GM08714 (cell line): ENCODE data around the gene DNAJB11.
A peak's percentile ranks its signal among the peaks of the same experiment; 100 is the strongest.

Experiments
- H3K4me3 ChIP-seq: fragments of 200-500 bp; sonication (Bioruptor generic); 2 replicates; pipeline ENCODE4 v1.5.1; 2014; ENCODE audit warnings: mild to moderate bottlenecking, low read length, inconsistent platforms
- ZNF274 ChIP-seq: IDR thresholded peaks from 2 replicates; pipeline ENCODE4 v1.6.1; 2012; ENCODE audit warnings: mild to moderate bottlenecking, low read depth, low read length

Gene DNAJB11

GRCh38 chr3:186538779-186539178, 31.7 kb upstream of the DNAJB11 start:
- no peak for TF ChIP-seq ZNF274

DNA sequence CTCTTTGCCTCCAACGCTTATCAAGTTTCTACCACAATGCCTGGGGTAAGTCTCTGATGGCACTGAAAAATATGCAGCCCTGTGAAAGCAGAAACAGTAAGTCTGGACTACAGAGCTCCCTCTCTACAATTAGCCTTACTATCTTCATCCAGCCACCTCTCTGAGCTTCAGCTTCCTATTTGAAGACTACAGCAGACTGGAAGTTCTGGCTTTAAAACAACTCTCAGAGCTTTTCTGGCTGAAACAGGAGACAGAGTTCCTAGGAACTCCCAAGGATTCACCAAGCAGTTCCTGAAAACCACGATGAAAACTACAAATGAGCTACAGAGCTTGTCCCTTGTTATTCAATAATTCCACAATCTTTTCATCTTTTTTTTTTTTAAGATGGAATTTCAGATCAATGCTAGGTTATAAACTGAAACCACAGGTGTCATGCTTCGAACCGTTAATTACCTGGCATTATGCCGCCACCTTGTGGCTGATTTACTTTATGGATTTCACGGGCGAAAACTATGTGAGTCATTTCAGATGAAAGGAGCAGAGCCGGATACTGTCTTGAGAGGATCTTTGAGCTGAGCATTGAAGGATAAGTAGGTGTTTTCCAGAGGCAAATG, 30.2 kb upstream of the DNAJB11 start:
- no peak for TF ChIP-seq ZNF274
- no peak overlapping the region for H3K4me3 ChIP-seq

More at GRCh38 chr3:186538779-186539178, 31.7 kb upstream of the DNAJB11 start:
- H3K4me3 ChIP-seq: no peak overlapping the region

- H3K4me3 ChIP-seq: no peak overlapping the region
- TF ChIP-seq ZNF274: no peak
Observed at GRCh38 chr3:186540835-186541226, 29.7 kb upstream of the DNAJB11 start.

- TF ChIP-seq ZNF274: no peak
Observed at GRCh38 chr3:186544281-186544680, 26.2 kb upstream of the DNAJB11 start, which contains the start of gene CRYGS. TSS of gene CRYGS (minus strand) at chr3:186544380. CDS start at chr3:186544326, 54 bp downstream.

GRCh38 chr3:186549497-186549896, 21.0 kb upstream of the DNAJB11 start:
- H3K4me3 ChIP-seq: no peak overlapping the region
- TF ChIP-seq ZNF274: no peak

More at GRCh38 chr3:186544281-186544680, 26.2 kb upstream of the DNAJB11 start, which contains the start of gene CRYGS:
- no peak within 1 kb of the TSS for H3K4me3 ChIP-seq

- TF ChIP-seq ZNF274: no peak
- H3K4me3 ChIP-seq: no peak overlapping the region
Observed at GRCh38 chr3:186551387-186551786, 19.1 kb upstream of the DNAJB11 start.

DNA sequence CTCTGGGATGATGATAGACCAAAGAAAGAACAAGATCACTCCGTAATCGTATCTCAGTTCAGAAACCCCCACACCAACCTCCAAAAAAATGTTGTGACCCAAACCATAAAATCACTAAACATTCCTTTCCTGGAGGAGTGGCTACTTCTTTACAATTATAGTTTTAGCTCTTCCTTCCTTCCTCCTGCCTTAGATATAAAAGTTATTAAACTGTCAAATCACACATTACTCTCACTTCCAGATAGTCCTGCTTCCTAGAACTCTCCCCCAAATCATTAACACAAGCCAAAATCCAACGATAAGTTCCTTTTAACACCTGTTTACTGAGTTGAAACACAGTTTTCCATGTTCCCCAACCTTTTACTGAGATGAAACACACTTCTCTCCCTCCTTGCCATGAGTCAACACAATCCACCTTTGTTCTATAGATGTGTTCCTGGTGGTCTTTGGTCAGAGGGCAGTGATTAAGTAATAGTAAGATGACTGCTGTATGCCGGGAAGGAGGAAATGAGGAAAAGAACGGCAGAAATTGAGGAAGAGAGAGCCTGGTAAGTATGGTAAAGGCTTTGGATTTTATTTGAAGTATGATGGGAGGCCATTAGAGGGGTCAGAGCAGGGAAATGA, 18.0 kb upstream of the DNAJB11 start:
- no peak for TF ChIP-seq ZNF274
- no peak overlapping the region for H3K4me3 ChIP-seq

DNA sequence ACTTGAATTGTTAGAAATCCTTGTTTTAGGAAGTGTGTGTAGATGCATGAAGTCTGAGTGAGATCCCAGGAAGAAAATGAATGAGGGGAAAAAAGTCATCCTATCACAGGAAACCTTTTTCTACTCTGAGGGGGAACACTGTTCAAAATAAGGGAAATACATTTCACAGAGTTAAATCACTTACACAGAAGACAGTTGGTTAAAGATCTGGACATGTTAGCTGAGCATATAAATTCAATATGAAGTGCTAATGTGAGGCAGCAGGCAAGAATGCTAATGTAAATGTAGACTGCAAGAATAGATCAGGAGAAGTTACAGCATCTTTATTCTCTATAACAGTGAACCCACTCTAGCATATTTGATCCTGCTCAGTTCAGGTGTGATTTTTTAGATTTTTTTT, 5.9 kb upstream of the DNAJB11 start:
- TF ChIP-seq ZNF274: no peak
- H3K4me3 ChIP-seq: no peak overlapping the region

DNA sequence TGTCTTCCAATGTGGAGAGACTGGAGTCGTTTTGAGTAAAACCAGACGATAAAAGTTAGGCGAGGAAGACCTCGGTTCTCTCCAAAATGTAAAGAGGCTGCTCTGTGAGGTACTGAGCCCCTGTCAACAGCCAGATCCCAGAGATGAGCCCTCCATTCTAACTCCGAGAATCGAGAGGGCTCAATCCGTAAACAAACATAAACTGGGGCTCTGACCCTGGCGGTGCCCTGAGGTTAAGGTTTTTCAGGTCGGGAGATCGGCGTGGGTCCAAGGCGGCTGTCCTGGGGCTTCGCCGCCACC, 3.8 kb upstream of the DNAJB11 start:
- TF ChIP-seq ZNF274: no peak
- peak overlapping the region; percentile 97 for H3K4me3 ChIP-seq

DNA sequence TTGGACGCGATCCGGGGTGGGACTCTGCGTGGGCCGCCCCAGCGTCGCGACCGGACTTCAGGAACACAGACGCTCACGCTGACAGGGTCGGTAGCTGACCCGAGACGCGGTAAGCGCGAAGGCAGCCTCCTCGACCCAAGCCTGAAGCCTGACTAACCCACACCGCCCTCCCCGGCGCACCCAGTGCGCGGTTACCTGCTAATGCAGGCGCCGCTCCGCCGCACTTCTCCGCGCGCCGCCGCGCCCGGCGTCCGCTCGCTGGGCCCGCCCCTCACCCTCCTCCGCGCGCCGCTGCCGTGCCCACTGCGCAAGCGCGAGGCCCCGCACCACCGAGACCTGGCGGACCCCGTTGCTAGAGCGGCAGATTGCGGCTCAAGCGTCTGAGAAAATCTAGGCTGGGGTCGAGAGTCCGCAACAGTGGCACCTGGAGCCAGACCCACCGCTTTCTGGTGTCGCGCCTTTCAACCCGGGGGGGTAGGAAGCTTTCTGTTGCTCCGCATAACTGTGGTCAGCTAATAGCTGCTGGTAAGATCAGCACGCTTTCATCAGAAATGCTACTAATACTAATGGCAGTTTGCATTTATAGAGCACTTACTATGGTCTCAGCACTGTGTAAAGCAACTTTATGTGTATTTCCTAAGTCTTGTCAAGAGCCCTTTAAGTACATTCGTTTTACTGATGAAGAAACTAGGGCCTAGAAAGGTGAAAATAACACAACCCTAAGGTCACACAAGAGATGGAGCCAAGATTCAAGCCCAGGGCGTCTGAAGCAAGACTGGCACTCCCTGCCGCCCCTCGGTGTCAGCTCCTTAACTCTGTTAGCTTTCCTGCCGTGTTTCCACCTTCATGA, 3.2 kb upstream of the DNAJB11 start, which contains the start of gene TBCCD1:
Gene TBCCD1, minus strand, starts transcription at position 268 of the 850 bp plus-strand sequence. CDS start 3,010 bp downstream, outside the sequence.
- no peak for TF ChIP-seq ZNF274
- peak within 1 kb of the TSS; percentile 97 for H3K4me3 ChIP-seq

DNA sequence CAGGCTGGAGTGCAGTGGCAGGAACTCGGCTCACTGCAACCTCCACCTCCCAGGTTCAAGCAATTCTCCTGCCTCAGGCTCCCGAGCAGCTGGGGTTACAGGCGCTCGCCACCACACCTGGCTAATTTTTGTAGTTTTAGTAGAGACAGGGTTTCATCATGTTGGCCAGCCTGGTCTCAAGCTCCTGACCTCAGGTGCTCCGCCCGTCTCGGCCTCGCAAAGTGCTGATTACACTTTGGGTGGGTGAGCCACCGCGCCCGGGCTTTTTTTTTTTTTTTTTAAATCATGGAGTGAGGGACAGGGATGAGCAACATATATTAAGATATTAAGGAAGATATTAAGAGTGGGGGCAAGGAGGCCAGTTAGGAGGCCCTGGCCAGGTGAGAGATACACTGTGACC, 1.2 kb upstream of the DNAJB11 start:
- H3K4me3 ChIP-seq: peak overlapping the region; percentile 97

GRCh38 chr3:186569779-186570095, 783 bp upstream of the DNAJB11 start:
- no peak for TF ChIP-seq ZNF274
- H3K4me3 ChIP-seq: peak overlapping the region; percentile 97

GRCh38 chr3:186570941-186571643, 572 bp downstream of the DNAJB11 start:
- H3K4me3 ChIP-seq: peak overlapping the region; percentile 88

GRCh38 chr3:186571644-186572013, 1.1 kb downstream of the DNAJB11 start:
- no peak for TF ChIP-seq ZNF274
- H3K4me3 ChIP-seq: peak overlapping the region; percentile 88

More at GRCh38 chr3:186570941-186571643, 572 bp downstream of the DNAJB11 start:
- no peak for TF ChIP-seq ZNF274
